Neural crest cell (in vitro differentiated cells): ENCODE data around the gene HYAL2. TPM values are rescaled to one million over a fixed set of nuclear protein-coding genes. Genes with fewer than 3 reads are reported as not detected.
A peak's percentile ranks its signal among the peaks of the same experiment; 100 is the strongest.

Source experiments
- DNase-seq: peaks from one replicate; pipeline ENCODE4 v3.0.0; 2021; ENCODE audit warnings: low read depth, mixed read lengths, low spot score
- H3K27ac Mint-ChIP-seq: one replicate; pipeline ENCODE4 v1.8.0; 2021; ENCODE audit warnings: mild to moderate bottlenecking, mixed read lengths; ENCODE audit not compliant: unreplicated experiment
- H3K27me3 Mint-ChIP-seq: 2 replicates; pipeline ENCODE4 v1.8.0; 2021; ENCODE audit warnings: low read depth, mild to moderate bottlenecking, mixed read lengths
- H3K36me3 Mint-ChIP-seq: 2 replicates; pipeline ENCODE4 v1.8.0; 2021; ENCODE audit warnings: low read depth, mild to moderate bottlenecking, mixed read lengths
- H3K4me1 Mint-ChIP-seq: 2 replicates; pipeline ENCODE4 v1.8.0; 2021; ENCODE audit warnings: mixed read lengths
- H3K4me3 Mint-ChIP-seq: one replicate; pipeline ENCODE4 v1.8.0; 2021; ENCODE audit warnings: mild to moderate bottlenecking, mixed read lengths
- H3K9me3 Mint-ChIP-seq: 2 replicates; pipeline ENCODE4 v1.8.0; 2021; ENCODE audit warnings: mixed read lengths
- CTCF ChIP-seq: fragments of 200-600 bp; sonication (generic); conservative IDR thresholded peaks from 2 replicates; pipeline ENCODE4 v1.5.0; 2021; ENCODE audit warnings: antibody characterized with exemption, mild to moderate bottlenecking
- total RNA-seq: library from RNA; stranded (reverse); gene quantifications from 2 replicates; pipeline ENCODE4 v1.2.1, GENCODE V29; 2021

HYAL2 gene
- total RNA-seq, 1 donor from 2014 or later = 78.0 TPM

GRCh38 chr3:50276762-50277101, 45.8 kb downstream of the HYAL2 start:
- Mint-ChIP-seq H3K27ac (no peak overlapping the region), H3K4me1 (peaks cover 27% of the 10 kb centered on the region), H3K27me3 (peaks cover 35% of the 10 kb centered on the region), H3K4me3 (no peak overlapping the region), H3K9me3 (no peaks in the 10 kb centered on the region), H3K36me3 (no peaks in the 10 kb centered on the region)
- TF ChIP-seq CTCF = no peak
- DNase-seq = no peak

DNA sequence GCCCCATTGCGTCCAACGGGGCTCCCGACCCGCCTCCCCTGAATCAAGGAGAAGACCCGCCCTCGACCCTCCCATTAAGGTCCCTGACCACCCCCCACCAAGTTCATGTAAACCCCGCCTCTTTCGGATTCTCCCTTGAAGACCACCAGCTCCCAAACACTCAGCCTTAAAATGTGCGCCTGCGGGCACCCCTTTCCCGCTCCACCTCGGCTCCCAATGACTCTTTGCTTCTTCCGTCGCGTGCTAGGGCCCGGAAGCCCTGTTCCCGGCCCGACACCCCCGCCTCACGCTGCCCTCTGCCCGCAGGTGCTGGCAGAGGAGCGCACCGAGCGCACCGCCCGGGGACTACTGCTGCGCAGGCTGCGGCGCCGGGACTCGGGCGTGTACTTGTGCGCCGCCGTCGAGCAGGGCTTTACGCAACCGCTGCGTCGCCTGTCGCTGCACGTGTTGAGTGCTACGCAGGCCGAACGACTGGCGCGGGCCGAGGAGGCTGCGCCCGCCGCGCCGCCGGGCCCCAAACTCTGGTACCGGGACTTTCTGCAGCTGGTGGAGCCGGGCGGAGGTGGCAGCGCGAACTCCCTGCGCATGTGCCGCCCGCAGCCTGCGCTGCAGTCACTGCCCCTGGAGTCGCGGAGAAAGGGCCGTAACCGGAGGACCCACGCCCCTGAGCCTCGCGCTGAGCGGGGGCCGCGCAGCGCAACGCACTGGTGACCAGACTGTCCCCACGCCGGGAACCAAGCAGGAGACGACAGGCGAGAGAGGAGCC, 46.4 kb downstream of the HYAL2 start:
- Mint-ChIP-seq H3K4me1 (peaks cover 33% of the 10 kb centered on the region), H3K4me3 (no peak overlapping the region), H3K27me3 (peaks cover 41% of the 10 kb centered on the region), H3K9me3 (no peaks in the 10 kb centered on the region), H3K36me3 (no peaks in the 10 kb centered on the region), H3K27ac (no peak overlapping the region)
- no peak for TF ChIP-seq CTCF
- no peak for DNase-seq

- H3K36me3 Mint-ChIP-seq = no peaks in the 10 kb centered on the region
- H3K27me3 Mint-ChIP-seq = peaks cover 41% of the 10 kb centered on the region
- TF ChIP-seq CTCF = no peak
- H3K4me1 Mint-ChIP-seq = peaks cover 33% of the 10 kb centered on the region
- H3K27ac Mint-ChIP-seq = no peak overlapping the region
- H3K9me3 Mint-ChIP-seq = no peaks in the 10 kb centered on the region
- peak overlapping the region; percentile 44 for H3K4me3 Mint-ChIP-seq
- peak; percentile 37 for DNase-seq
Measured at GRCh38 chr3:50275141-50275995, 47.2 kb downstream of the HYAL2 start.

GRCh38 chr3:50274371-50275104, 48.0 kb downstream of the HYAL2 start:
- peak overlapping the region; percentile 54 for H3K4me3 Mint-ChIP-seq
- TF ChIP-seq CTCF = peak; percentile 83

GRCh38 chr3:50273689-50274065, 48.9 kb downstream of the HYAL2 start:
- H3K27me3 Mint-ChIP-seq = peaks cover 42% of the 10 kb centered on the region
- no peaks in the 10 kb centered on the region for H3K9me3 Mint-ChIP-seq
- TF ChIP-seq CTCF = no peak
- no peaks in the 10 kb centered on the region for H3K36me3 Mint-ChIP-seq
- peaks cover 34% of the 10 kb centered on the region for H3K4me1 Mint-ChIP-seq
- H3K27ac Mint-ChIP-seq = no peak overlapping the region
- no peak overlapping the region for H3K4me3 Mint-ChIP-seq
- no peak for DNase-seq

More at GRCh38 chr3:50274371-50275104, 48.0 kb downstream of the HYAL2 start:
- H3K4me1 Mint-ChIP-seq = peaks cover 33% of the 10 kb centered on the region
- peaks cover 41% of the 10 kb centered on the region for H3K27me3 Mint-ChIP-seq
- DNase-seq = peak; percentile 54
- H3K27ac Mint-ChIP-seq = no peak overlapping the region
- no peaks in the 10 kb centered on the region for H3K36me3 Mint-ChIP-seq
- no peaks in the 10 kb centered on the region for H3K9me3 Mint-ChIP-seq
